HepG2 (cell line): ENCODE data around the gene PFKL. TPM values are rescaled to one million over a fixed set of nuclear protein-coding genes. Genes with fewer than 3 reads are reported as not detected.

ENCODE experiments used
- AGO2 ChIP-seq: fragments of 200-400 bp; formaldehyde crosslinking; optimal IDR thresholded peaks from 2 replicates; pipeline ENCODE3; 2017; ENCODE audit warnings: mild to moderate bottlenecking, low read depth, low read length, moderate library complexity
- FOXM1 ChIP-seq: sonication (generic); formaldehyde crosslinking; IDR thresholded peaks from 2 replicates; pipeline ENCODE4 v1.5.0; 2020; ENCODE audit warnings: missing genetic modification reagents
- HNRNPL ChIP-seq: fragments of 200-400 bp; formaldehyde crosslinking; IDR thresholded peaks from 2 replicates; pipeline ENCODE4 v1.6.1; 2017; ENCODE audit warnings: mild to moderate bottlenecking, low read depth, low read length
- MAFK ChIP-seq, 2 experiments: IDR thresholded peaks in 1 of 2; conservative IDR thresholded peaks in 1 of 2; 2 replicates each; pipeline ENCODE4 v1.6.1; 2011; ENCODE audit warnings: improper control_type of control experiment in 2 of 2, low read length in 2 of 2
- PAWR ChIP-seq: sonication (generic); formaldehyde crosslinking; IDR thresholded peaks from 2 replicates; pipeline ENCODE4 v1.4.0; 2020; ENCODE audit warnings: missing genetic modification reagents, mild to moderate bottlenecking, borderline replicate concordance
- SIN3B ChIP-seq: fragments of 150-350 bp; IDR thresholded peaks from 2 replicates; pipeline ENCODE4 v1.6.1; 2014; ENCODE audit warnings: low read length
- ZBTB20 ChIP-seq: sonication (generic); formaldehyde crosslinking; IDR thresholded peaks from 2 replicates; pipeline ENCODE4 v1.8.1; 2023; ENCODE audit warnings: missing genetic modification reagents, low read depth, mild to moderate bottlenecking, borderline replicate concordance
- ZFYVE20 ChIP-seq: sonication (generic); formaldehyde crosslinking; IDR thresholded peaks from 2 replicates; pipeline ENCODE4 v1.8.0; 2023; ENCODE audit warnings: low read depth, mild to moderate bottlenecking, moderate library complexity, missing genetic modification reagents, borderline replicate concordance
- ZNF3 ChIP-seq: IDR thresholded peaks from 2 replicates; pipeline ENCODE4 v1.7.0; 2017; ENCODE audit warnings: inconsistent platforms
- ZNF749 ChIP-seq: sonication (generic); formaldehyde crosslinking; IDR thresholded peaks from 2 replicates; pipeline ENCODE4 v1.8.0; 2022; ENCODE audit warnings: mild to moderate bottlenecking, missing genetic modification reagents, moderate library complexity, borderline replicate concordance
- ZNF883 ChIP-seq: sonication (generic); formaldehyde crosslinking; IDR thresholded peaks from 2 replicates; pipeline ENCODE4 v1.5.1; 2020; ENCODE audit warnings: mild to moderate bottlenecking, missing genetic modification reagents; ENCODE audit errors: not compliant biosample characterization
- polyA plus RNA-seq, 8 experiments: library from polyadenylated mRNA; depleted of rRNA in 3 of 8; stranded (reverse) in 7 of 8; unstranded in 1 of 8; fragments of >200 nt; fragmentation: Illumina TruSeq in 4 of 8; extraction: Trizol in 4 of 8; gene quantifications; 2 replicates each; pipeline versions ENCODE4 v1.2.1 to v1.2.3, GENCODE V29; 2011 to 2016; ENCODE audit warnings: low read depth in 4 of 8, missing spikeins in 1 of 8, mixed read lengths in 1 of 8; ENCODE audit not compliant: insufficient read depth in 1 of 8
- total RNA-seq, 5 experiments: library from RNA; depleted of rRNA; stranded (reverse); fragments of >200 nt; fragmentation: Illumina TruSeq; extraction: Trizol; gene quantifications; 2 replicates each; pipeline ENCODE4 v1.2.3, GENCODE V29; 2016; ENCODE audit warnings: low read depth in 1 of 5
- TF ChIP-seq, protein P1 (sequence below): sonication (generic); formaldehyde crosslinking; IDR thresholded peaks from 2 replicates; pipeline ENCODE4 v1.5.1; 2020; ENCODE audit warnings: mild to moderate bottlenecking, missing genetic modification reagents, moderate library complexity
- TF ChIP-seq, protein P2 (sequence below): IDR thresholded peaks from 2 replicates; pipeline ENCODE4 v1.6.1; 2016; ENCODE audit warnings: low read depth, missing genetic modification reagents, missing compliant biosample characterization

The PFKL gene
- total and polyA plus RNA-seq, 2 of the 13 experiments (the other 11 are each of a cell fraction or from before 2014, with no cell fraction given), result 92.8 to 106 TPM

DNA sequence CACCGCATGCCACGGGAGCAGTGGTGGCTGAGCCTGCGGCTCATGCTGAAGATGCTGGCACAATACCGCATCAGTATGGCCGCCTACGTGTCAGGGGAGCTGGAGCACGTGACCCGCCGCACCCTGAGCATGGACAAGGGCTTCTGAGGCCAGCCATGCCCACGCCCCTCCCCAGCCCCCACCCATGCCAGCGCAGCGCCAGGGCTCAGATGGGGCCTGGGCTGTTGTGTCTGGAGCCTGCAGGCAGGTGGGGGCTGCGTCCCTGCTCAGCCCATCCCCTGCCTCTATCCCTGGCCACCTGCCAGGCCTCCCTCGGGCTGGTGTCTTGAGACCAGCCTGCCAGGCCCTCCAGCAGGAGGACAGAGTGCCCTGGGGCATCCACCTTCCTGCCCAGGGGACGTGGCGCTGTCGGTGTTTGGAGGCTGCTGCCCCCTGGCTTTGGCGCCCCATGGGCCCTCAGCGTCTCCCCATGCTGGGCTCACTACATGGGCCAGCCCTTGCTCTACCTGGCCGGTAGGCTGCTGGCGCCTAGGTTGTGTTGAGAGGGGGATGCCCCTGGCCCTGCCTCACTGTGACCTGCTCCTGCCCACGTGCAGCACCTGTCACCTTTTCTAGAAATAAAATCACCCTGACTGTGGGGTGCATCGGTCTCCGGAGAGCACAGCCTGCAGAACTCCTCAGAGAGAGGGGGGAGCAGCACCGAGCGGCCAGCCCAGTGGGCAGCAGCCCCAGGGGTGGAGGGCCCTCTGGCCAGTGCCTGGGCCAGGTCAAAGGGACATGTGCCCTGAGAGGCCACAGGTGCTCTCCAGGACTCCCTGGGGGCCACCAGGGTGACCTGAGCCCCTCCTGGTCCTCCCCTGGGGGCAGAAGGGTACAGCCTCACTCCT, 27.1 kb downstream of the PFKL start (continued):
- TF ChIP-seq, protein P1, sequence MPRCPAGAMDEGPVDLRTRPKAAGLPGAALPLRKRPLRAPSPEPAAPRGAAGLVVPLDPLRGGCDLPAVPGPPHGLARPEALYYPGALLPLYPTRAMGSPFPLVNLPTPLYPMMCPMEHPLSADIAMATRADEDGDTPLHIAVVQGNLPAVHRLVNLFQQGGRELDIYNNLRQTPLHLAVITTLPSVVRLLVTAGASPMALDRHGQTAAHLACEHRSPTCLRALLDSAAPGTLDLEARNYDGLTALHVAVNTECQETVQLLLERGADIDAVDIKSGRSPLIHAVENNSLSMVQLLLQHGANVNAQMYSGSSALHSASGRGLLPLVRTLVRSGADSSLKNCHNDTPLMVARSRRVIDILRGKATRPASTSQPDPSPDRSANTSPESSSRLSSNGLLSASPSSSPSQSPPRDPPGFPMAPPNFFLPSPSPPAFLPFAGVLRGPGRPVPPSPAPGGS, result no peak
- no peak for TF ChIP-seq ZNF3 (CRISPR knock-in tag)
- TF ChIP-seq AGO2, result peak; percentile 64
- no peak for TF ChIP-seq ZNF749
- no peak for TF ChIP-seq SIN3B
- TF ChIP-seq ZFYVE20 (CRISPR knock-in tag), result no peak
- no peak for TF ChIP-seq ZBTB20 (CRISPR knock-in tag)
- peak; percentile 26 for TF ChIP-seq ZNF883 (CRISPR knock-in tag)
- no peak for TF ChIP-seq FOXM1
- TF ChIP-seq HNRNPL, result peak; percentile 65; the same call in 1 of the 2 replicates
- TF ChIP-seq MAFK (conservative IDR thresholded peaks at IDR 0.05 in 1 of 2, IDR thresholded peaks at IDR 0.05 in 1 of 2; ENCODE audit: low read length in 2 of 2), result no peak
- TF ChIP-seq, protein P2, sequence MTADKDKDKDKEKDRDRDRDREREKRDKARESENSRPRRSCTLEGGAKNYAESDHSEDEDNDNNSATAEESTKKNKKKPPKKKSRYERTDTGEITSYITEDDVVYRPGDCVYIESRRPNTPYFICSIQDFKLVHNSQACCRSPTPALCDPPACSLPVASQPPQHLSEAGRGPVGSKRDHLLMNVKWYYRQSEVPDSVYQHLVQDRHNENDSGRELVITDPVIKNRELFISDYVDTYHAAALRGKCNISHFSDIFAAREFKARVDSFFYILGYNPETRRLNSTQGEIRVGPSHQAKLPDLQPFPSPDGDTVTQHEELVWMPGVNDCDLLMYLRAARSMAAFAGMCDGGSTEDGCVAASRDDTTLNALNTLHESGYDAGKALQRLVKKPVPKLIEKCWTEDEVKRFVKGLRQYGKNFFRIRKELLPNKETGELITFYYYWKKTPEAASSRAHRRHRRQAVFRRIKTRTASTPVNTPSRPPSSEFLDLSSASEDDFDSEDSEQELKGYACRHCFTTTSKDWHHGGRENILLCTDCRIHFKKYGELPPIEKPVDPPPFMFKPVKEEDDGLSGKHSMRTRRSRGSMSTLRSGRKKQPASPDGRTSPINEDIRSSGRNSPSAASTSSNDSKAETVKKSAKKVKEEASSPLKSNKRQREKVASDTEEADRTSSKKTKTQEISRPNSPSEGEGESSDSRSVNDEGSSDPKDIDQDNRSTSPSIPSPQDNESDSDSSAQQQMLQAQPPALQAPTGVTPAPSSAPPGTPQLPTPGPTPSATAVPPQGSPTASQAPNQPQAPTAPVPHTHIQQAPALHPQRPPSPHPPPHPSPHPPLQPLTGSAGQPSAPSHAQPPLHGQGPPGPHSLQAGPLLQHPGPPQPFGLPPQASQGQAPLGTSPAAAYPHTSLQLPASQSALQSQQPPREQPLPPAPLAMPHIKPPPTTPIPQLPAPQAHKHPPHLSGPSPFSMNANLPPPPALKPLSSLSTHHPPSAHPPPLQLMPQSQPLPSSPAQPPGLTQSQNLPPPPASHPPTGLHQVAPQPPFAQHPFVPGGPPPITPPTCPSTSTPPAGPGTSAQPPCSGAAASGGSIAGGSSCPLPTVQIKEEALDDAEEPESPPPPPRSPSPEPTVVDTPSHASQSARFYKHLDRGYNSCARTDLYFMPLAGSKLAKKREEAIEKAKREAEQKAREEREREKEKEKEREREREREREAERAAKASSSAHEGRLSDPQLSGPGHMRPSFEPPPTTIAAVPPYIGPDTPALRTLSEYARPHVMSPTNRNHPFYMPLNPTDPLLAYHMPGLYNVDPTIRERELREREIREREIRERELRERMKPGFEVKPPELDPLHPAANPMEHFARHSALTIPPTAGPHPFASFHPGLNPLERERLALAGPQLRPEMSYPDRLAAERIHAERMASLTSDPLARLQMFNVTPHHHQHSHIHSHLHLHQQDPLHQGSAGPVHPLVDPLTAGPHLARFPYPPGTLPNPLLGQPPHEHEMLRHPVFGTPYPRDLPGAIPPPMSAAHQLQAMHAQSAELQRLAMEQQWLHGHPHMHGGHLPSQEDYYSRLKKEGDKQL, result no peak
- no peak for TF ChIP-seq PAWR (CRISPR knock-in tag)
